ENCODE data around the gene SCTR.

The SCTR gene

GRCh38 chr2:119522671-119523070 is 1.6 kb downstream of the SCTR start:
- FAIRE-seq = no peak

- no peak for FAIRE-seq
These were observed 2.7 kb downstream of the SCTR start for GRCh38 chr2:119521433-119522050.

- peak; percentile 30 for FAIRE-seq
These were observed 3.4 kb downstream of the SCTR start for GRCh38 chr2:119520696-119521432.

GRCh38 chr2:119519057-119519408 is 5.2 kb downstream of the SCTR start:
- no peak for FAIRE-seq

GRCh38 chr2:119518401-119519056 is 5.8 kb downstream of the SCTR start:
- FAIRE-seq = no peak

- FAIRE-seq = no peak
These were observed 6.8 kb downstream of the SCTR start for GRCh38 chr2:119517433-119517832.

- no peak for FAIRE-seq
These were observed 8.2 kb downstream of the SCTR start for GRCh38 chr2:119516121-119516520.

GRCh38 chr2:119513832-119514231 is 10.5 kb downstream of the SCTR start:
- no peak for FAIRE-seq

- FAIRE-seq = no peak
These were observed 11.3 kb downstream of the SCTR start for GRCh38 chr2:119512946-119513345.

- FAIRE-seq = peak; percentile 70
These were observed 12.3 kb downstream of the SCTR start for GRCh38 chr2:119511989-119512388.

- no peak for FAIRE-seq
These were observed 15.5 kb downstream of the SCTR start for GRCh38 chr2:119508756-119509155.

GRCh38 chr2:119496682-119497081 is 27.6 kb downstream of the SCTR start:
- no peak for FAIRE-seq

GRCh38 chr2:119495948-119496347 is 28.3 kb downstream of the SCTR start:
- FAIRE-seq = peak; percentile 74

GRCh38 chr2:119494163-119494790 is 30.0 kb downstream of the SCTR start:
- FAIRE-seq = no peak

- FAIRE-seq = peak; percentile 89
These were observed 32.3 kb downstream of the SCTR start for GRCh38 chr2:119491776-119492525.

GRCh38 chr2:119490653-119491195 is 33.6 kb downstream of the SCTR start:
- no peak for FAIRE-seq

- FAIRE-seq = no peak
These were observed 34.2 kb downstream of the SCTR start for GRCh38 chr2:119490106-119490505.

- no peak for FAIRE-seq
These were observed 34.9 kb downstream of the SCTR start for GRCh38 chr2:119489232-119489952.

GRCh38 chr2:119488245-119489214 is 35.8 kb downstream of the SCTR start:
- FAIRE-seq = no peak

- peak; percentile 96 for FAIRE-seq
These were observed 36.6 kb downstream of the SCTR start for GRCh38 chr2:119487434-119488244.
